Fibroblast of lung (primary cell): ENCODE data around the gene ATP13A2. TPM values are rescaled to one million over a fixed set of nuclear protein-coding genes. Genes with fewer than 3 reads are reported as not detected.

Experiments used
- DNase-seq, 2 donors: peaks; one replicate each; pipeline versions ENCODE4 v3.0.0 to v3.0.0-alpha.2; 2010; ENCODE audit warnings: low read depth in 2 of 2
- H2AFZ ChIP-seq: 2 replicates; pipeline ENCODE4 v1.5.1; 2012; ENCODE audit warnings: low read length, control low read depth, inconsistent platforms
- H3K27ac ChIP-seq: 2 replicates; pipeline ENCODE4 v1.5.1; 2011; ENCODE audit warnings: low read length, control low read depth; ENCODE audit not compliant: insufficient read depth
- H3K27me3 ChIP-seq: 2 replicates; pipeline ENCODE4 v1.5.1; 2011; ENCODE audit warnings: mild to moderate bottlenecking, low read length; ENCODE audit not compliant: control insufficient read depth, insufficient read depth
- H3K36me3 ChIP-seq: 2 replicates; pipeline ENCODE4 v1.5.1; 2011; ENCODE audit warnings: low read length; ENCODE audit not compliant: control insufficient read depth, insufficient read depth
- H3K4me1 ChIP-seq: 2 replicates; pipeline ENCODE4 v1.5.1; 2011; ENCODE audit warnings: low read length; ENCODE audit not compliant: control insufficient read depth, insufficient read depth; ENCODE audit errors: extremely low read depth
- H3K4me2 ChIP-seq: 2 replicates; pipeline ENCODE4 v1.5.1; 2011; ENCODE audit warnings: low read length, control low read depth; ENCODE audit not compliant: insufficient read depth; ENCODE audit errors: extremely low read depth
- H3K4me3 ChIP-seq, 4 experiments: fragments of 200-600 bp in 1 of 4; sonication (generic) in 1 of 4; replicated peaks in 1 of 4; 2 replicates each; pipeline ENCODE4 v1.5.1; 2011 to 2016; ENCODE audit warnings: low read length in 4 of 4, low read depth in 3 of 4, mild to moderate bottlenecking in 3 of 4, control low read depth in 2 of 4, inconsistent platforms in 1 of 4, mixed read lengths in 1 of 4; ENCODE audit not compliant: insufficient read depth in 1 of 4; ENCODE audit errors: control extremely low read depth in 1 of 4
- H3K79me2 ChIP-seq: 2 replicates; pipeline ENCODE4 v1.5.1; 2012; ENCODE audit warnings: mild to moderate bottlenecking, low read length, inconsistent platforms; ENCODE audit not compliant: control insufficient read depth, insufficient read depth
- H3K9ac ChIP-seq: 2 replicates; pipeline ENCODE4 v1.5.1; 2011; ENCODE audit warnings: mild to moderate bottlenecking, low read length, control low read depth; ENCODE audit not compliant: insufficient read depth
- H3K9me3 ChIP-seq: 2 replicates; pipeline ENCODE4 v1.5.1; 2012; ENCODE audit warnings: low read depth, low read length; ENCODE audit not compliant: control insufficient read depth, insufficient read depth
- H4K20me1 ChIP-seq: 2 replicates; pipeline ENCODE4 v1.5.1; 2011; ENCODE audit warnings: low read length; ENCODE audit not compliant: control insufficient read depth, insufficient read depth; ENCODE audit errors: extremely low read depth
- CTCF ChIP-seq, 2 donors: IDR thresholded peaks in 1 of 2; conservative IDR thresholded peaks in 1 of 2; 1 replicate in 1 of 2; 2 replicates in 1 of 2; pipeline ENCODE4 v1.5.1; 2011 to 2012; ENCODE audit warnings: low read length in 2 of 2, control low read depth in 1 of 2, inconsistent platforms in 1 of 2, low read depth in 1 of 2, mild to moderate bottlenecking in 1 of 2
- EZH2 ChIP-seq: IDR thresholded peaks from 2 replicates; pipeline ENCODE4 v1.5.1; 2012; ENCODE audit warnings: low read length, control low read depth, mild to moderate bottlenecking; ENCODE audit errors: missing control alignments
- polyA plus RNA-seq, 2 donors: library from polyadenylated mRNA; depleted of rRNA in 1 of 2; stranded (reverse) in 1 of 2; unstranded in 1 of 2; fragments of >200 nt; gene quantifications; 2 replicates each; pipeline ENCODE4 v1.2.1, GENCODE V29; 2011 to 2012; ENCODE audit warnings: missing spikeins in 1 of 2
- total RNA-seq: library from RNA; depleted of rRNA; stranded (reverse); fragments of >200 nt; gene quantifications from 2 replicates; pipeline ENCODE4 v1.2.1, GENCODE V29; 2014

ATP13A2 gene
- total and polyA plus RNA-seq, 2 donors (not counting 1 experiment from before 2014, with no cell fraction given): 6.5 to 10.9 TPM

- peak; percentile 80 to 97 for DNase-seq
- Histone ChIP-seq H2AFZ (no peak overlapping the region), H3K9ac (no peak overlapping the region), H3K27ac (peak overlapping the region; percentile 38), H3K4me2 (no peak overlapping the region), H3K79me2 (peaks cover under 1% of the 10 kb centered on the region), H3K36me3 (peaks cover 6% of the 10 kb centered on the region), H4K20me1 (no peaks in the 10 kb centered on the region), H3K9me3 (no peaks in the 10 kb centered on the region), H3K4me3 (no peak overlapping the region), H3K27me3 (no peaks in the 10 kb centered on the region), H3K4me1 (peaks cover 7% of the 10 kb centered on the region)
- TF ChIP-seq EZH2 (no peak), CTCF (conservative IDR thresholded peaks at IDR 0.05 in 1 of 2, IDR thresholded peaks at IDR 0.05 in 1 of 2; ENCODE audit: low read depth in 1 of 2, low read length in 2 of 2) (no peak)
Observed at GRCh38 chr1:16984717-16985116, 27.0 kb downstream of the ATP13A2 start.

DNA sequence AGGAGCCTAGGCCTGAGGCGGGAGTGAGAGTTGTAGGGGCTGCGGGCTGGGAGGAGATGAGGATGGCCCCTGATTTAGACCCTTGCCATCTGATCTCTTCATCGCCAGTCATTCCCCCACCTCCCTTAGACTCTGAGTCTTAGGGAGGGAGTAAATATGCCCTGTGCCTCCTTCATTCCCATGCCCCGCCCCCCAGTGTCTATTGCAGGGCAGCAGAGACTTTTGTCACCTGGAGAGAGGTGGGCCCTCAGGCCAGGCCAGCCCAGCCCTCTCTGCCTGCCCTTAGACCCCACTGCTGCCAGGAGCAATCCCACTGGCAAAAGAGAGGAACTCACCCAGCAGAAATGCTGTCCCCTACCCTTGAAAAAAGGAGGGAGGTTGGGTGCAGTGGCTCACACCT is 28.1 kb downstream of the ATP13A2 start:
- DNase-seq: no peak
- Histone ChIP-seq H3K9me3 (no peaks in the 10 kb centered on the region), H3K4me3 (no peak overlapping the region), H3K9ac (no peak overlapping the region), H3K27ac (no peak overlapping the region), H3K27me3 (no peaks in the 10 kb centered on the region), H3K79me2 (peaks cover 7% of the 10 kb centered on the region), H4K20me1 (no peaks in the 10 kb centered on the region), H2AFZ (no peak overlapping the region), H3K4me2 (no peak overlapping the region), H3K36me3 (peaks cover 6% of the 10 kb centered on the region), H3K4me1 (peaks cover 16% of the 10 kb centered on the region)
- TF ChIP-seq EZH2 (no peak), CTCF (conservative IDR thresholded peaks at IDR 0.05 in 1 of 2, IDR thresholded peaks at IDR 0.05 in 1 of 2; ENCODE audit: low read depth in 1 of 2, low read length in 2 of 2) (no peak)

DNA sequence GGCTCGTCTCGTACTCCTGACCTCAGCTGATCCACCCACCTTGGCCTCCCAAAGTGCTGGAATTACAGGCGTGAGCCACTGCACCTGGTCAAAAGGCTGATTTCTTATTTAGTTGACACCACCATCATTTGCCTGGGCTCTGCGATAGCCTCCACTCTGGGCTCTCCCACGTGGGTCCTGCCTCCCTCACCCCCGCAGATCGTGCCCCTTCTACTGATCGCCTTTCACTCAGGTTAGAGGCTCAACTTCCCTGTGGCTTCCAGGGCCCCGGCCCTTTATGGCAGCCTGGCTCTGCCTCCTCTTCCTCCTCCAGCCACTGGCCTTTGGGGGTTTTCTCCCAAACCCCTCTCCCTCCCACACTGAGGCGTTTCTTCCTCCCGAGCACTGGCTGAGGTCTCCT is 28.8 kb downstream of the ATP13A2 start:
- no peak overlapping the region for H3K4me2 ChIP-seq
- no peaks in the 10 kb centered on the region for H4K20me1 ChIP-seq
- H3K36me3 ChIP-seq: peaks cover 3% of the 10 kb centered on the region
- H3K4me1 ChIP-seq: peaks cover 23% of the 10 kb centered on the region
- TF ChIP-seq EZH2: no peak
- TF ChIP-seq CTCF (conservative IDR thresholded peaks at IDR 0.05 in 1 of 2, IDR thresholded peaks at IDR 0.05 in 1 of 2; ENCODE audit: low read depth in 1 of 2, low read length in 2 of 2): no peak
- peaks cover 10% of the 10 kb centered on the region for H3K79me2 ChIP-seq
- DNase-seq: no peak
- H3K9ac ChIP-seq: no peak overlapping the region
- no peaks in the 10 kb centered on the region for H3K27me3 ChIP-seq
- H2AFZ ChIP-seq: no peak overlapping the region
- H3K4me3 ChIP-seq: no peak overlapping the region
- H3K27ac ChIP-seq: no peak overlapping the region
- H3K9me3 ChIP-seq: no peaks in the 10 kb centered on the region
